GM12801 (cell line): ENCODE data around the gene DNAJB8.

ENCODE experiments used
- CTCF ChIP-seq: IDR thresholded peaks from one replicate; pipeline ENCODE4 v1.5.1; 2011; ENCODE audit warnings: control low read depth; ENCODE audit not compliant: insufficient read length; ENCODE audit errors: extremely low read depth

DNAJB8 gene

DNA sequence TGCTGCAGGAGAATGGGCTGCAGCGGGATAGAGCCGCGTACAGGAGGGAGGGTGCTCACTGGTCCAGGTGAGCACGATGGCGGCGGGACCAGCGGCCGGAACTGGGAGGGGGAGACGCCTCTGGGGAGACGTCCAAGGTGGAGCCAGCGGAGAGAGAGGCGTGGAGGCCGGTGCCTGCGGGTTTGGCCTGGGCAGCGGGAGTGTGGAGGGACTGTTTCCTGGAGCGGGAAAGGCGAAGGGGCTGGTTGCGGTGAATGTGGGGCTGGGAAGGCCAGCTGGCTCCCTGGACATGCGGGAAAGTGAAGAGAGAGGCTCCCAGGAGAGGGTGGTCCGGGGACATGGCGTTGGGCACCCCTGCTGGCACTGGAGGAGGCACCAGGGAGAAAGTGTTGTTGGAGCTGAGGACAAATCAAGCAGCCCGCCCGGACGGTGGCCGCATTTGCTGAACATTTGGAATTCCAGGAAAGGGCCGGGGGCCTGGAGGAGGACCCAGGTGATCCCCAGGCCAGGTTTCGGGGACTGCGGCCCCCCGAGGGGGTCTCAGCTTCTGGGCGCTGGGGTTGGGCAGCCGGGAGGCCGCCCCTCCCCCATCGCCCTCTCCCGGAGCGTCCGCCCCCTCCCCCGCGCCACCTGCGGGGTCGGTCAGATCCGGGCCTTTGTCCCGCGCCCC is 34.3 kb downstream of the DNAJB8 start:
- TF ChIP-seq CTCF: no peak

DNA sequence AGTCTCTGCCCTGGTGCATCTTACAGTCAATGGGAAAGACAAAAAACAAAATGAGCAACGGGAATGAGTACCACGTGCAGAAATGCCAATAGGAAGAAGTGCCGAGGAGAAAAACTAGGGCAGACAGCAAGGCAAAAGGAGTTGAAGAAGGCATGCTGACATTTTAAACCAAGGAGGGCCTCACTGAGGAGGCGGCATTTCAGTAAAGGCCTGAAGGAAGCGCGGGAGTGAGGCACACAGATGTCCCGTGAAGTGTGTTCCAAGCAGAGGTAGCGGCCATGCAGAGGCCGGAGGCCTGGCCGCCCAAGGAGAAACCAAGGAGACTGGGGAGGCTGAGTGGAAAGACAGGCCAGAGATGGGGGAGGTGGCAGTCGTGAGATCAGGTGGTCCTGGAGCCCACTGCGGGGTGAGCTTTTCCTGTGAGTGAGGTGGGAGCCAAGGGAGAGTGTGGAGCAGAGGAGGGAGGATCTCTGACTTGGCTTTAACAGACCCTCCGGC is 34.8 kb downstream of the DNAJB8 start:
- TF ChIP-seq CTCF: no peak

- no peak for TF ChIP-seq CTCF
These were observed 36.0 kb downstream of the DNAJB8 start for GRCh38 chr3:128430731-128431130.

DNA sequence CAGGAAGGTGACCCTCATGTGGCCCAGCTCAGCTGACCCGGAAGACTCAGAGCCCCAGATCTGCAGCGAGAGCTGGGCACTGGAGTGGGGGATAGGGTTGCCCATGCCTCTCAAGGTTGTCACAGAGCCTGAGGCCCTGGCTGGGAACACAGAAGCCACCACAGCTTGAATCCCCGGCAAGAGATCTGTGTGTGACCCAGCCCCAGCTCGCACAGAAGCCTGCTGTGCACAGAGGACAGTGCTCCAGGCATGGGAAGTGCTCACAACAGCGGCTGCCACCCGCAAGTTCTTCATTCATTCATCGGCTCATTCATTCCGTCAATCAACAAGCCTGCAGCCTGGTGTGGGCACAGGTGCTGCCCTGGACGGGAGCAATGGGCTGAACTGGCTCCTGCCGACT is 36.4 kb downstream of the DNAJB8 start:
- TF ChIP-seq CTCF: no peak

- TF ChIP-seq CTCF: no peak
These were observed 36.9 kb downstream of the DNAJB8 start for GRCh38 chr3:128429751-128430150.

GRCh38 chr3:128429275-128429674 is 37.4 kb downstream of the DNAJB8 start:
- no peak for TF ChIP-seq CTCF

GRCh38 chr3:128427872-128428822 is 38.5 kb downstream of the DNAJB8 start:
- TF ChIP-seq CTCF: no peak
